Panc1 (cell line): ENCODE results near the gene GADD45G. TPM values are rescaled to one million over a fixed set of nuclear protein-coding genes. Genes with fewer than 3 reads are reported as not detected.

ENCODE experiments used
- ATAC-seq: fragments of 200-7000 bp; cut with Tn5 transposase; 2 replicates; pipeline ENCODE4 v1.9.1; 2020; ENCODE audit warnings: mild to moderate bottlenecking, moderate library complexity
- BruUV-seq: library from RNA; stranded (reverse); fragments of 400-500 nt; replicated peaks from 2 replicates; lab custom pipeline; 2021; lab: Mats Ljungman, UMichigan
- CTCF ChIA-PET: fragments of 300-600 bp; sonication (Branson Sonifier 250); formaldehyde crosslinking; loops from one replicate; lab custom pipeline; 2022; ENCODE audit warnings: antibody characterized with exemption; lab: Charles Lee
- POLR2A ChIA-PET: fragments of 300-600 bp; sonication (Branson Sonifier 250); formaldehyde crosslinking; loops from one replicate; lab custom pipeline; 2022; ENCODE audit warnings: antibody characterized with exemption; lab: Charles Lee
- DNase-seq: peaks from one replicate; pipeline ENCODE4 v3.0.0-alpha.2; 2010; ENCODE audit warnings: low read depth, low spot score
- H3K27ac ChIP-seq: 2 replicates; pipeline ENCODE4 v1.5.1; 2011; ENCODE audit warnings: mild to moderate bottlenecking, low read length, inconsistent platforms
- H3K27me3 ChIP-seq: fragments of 200-500 bp; sonication (Bioruptor generic); 2 replicates; pipeline ENCODE4 v1.6.0; 2014; ENCODE audit warnings: low read length, inconsistent platforms; ENCODE audit not compliant: control insufficient read depth, insufficient read depth
- H3K36me3 ChIP-seq: fragments of 200-500 bp; sonication (Bioruptor generic); 2 replicates; pipeline ENCODE4 v1.5.1; 2014; ENCODE audit warnings: inconsistent platforms, mild to moderate bottlenecking, low read length, moderate library complexity; ENCODE audit not compliant: control insufficient read depth, insufficient read depth
- H3K4me1 ChIP-seq: 2 replicates; pipeline ENCODE4 v1.5.1; 2011; ENCODE audit warnings: inconsistent platforms, mild to moderate bottlenecking, low read length, moderate library complexity; ENCODE audit not compliant: control insufficient read depth, insufficient read depth
- H3K4me3 ChIP-seq, 2 experiments: 2 replicates each; pipeline ENCODE4 v1.5.1; 2011 to 2012; ENCODE audit warnings: low read depth in 2 of 2, low read length in 2 of 2, mild to moderate bottlenecking in 2 of 2, inconsistent platforms in 1 of 2, moderate library complexity in 1 of 2
- H3K9me3 ChIP-seq: fragments of 200-500 bp; sonication (Bioruptor generic); 2 replicates; pipeline ENCODE4 v1.5.1; 2014; ENCODE audit warnings: low read depth, mild to moderate bottlenecking, inconsistent platforms, low read length, moderate library complexity; ENCODE audit not compliant: control insufficient read depth, insufficient read depth
- POLR2AphosphoS5 ChIP-seq: IDR thresholded peaks from 2 replicates; pipeline ENCODE4 v1.6.1; 2012; ENCODE audit warnings: mild to moderate bottlenecking, low read depth, low read length, moderate library complexity
- SIN3A ChIP-seq: IDR thresholded peaks from 2 replicates; pipeline ENCODE4 v1.6.1; 2012; ENCODE audit warnings: low read depth, mild to moderate bottlenecking, low read length, moderate library complexity, borderline replicate concordance; ENCODE audit not compliant: insufficient read depth
- TCF7L2 ChIP-seq: IDR thresholded peaks from 2 replicates; pipeline ENCODE4 v1.6.1; 2011; ENCODE audit warnings: mild to moderate bottlenecking, low read depth, low read length, inconsistent platforms
- in situ Hi-C: cut with HindIII; loops from 2 replicates; pipeline ENCODE4 v1.10.0; 2016; ENCODE audit warnings: low sequenced_read_pairs, low pct_unique_long_range_greater_than_20kb
- intact Hi-C: fragments of 100-400 bp; cut with micrococcal nuclease; formaldehyde crosslinking; loops from one replicate; pipeline ENCODE4 v1.10.0; 2022; ENCODE audit not compliant: unreplicated experiment
- total RNA-seq: library from RNA; stranded (reverse); gene quantifications from one replicate; pipeline ENCODE4 v1.2.1, GENCODE V29; 2021; ENCODE audit not compliant: unreplicated experiment
- TF ChIP-seq, protein P1 (sequence below), 2 experiments: IDR thresholded peaks; 2 replicates each; pipeline ENCODE4 v1.6.1; 2011 to 2012; ENCODE audit warnings: low read depth in 2 of 2, control low read depth in 1 of 2, low read length in 1 of 2, mild to moderate bottlenecking in 1 of 2, moderate library complexity in 1 of 2; ENCODE audit not compliant: insufficient read depth in 1 of 2
- TF ChIP-seq, protein P2 (sequence below): fragments of 450-650 bp; IDR thresholded peaks from 2 replicates; pipeline ENCODE4 v1.5.1; 2017; ENCODE audit warnings: mild to moderate bottlenecking

The GADD45G gene
- total RNA-seq, 1 experiment from 2014 or later = 1.2 TPM

DNA sequence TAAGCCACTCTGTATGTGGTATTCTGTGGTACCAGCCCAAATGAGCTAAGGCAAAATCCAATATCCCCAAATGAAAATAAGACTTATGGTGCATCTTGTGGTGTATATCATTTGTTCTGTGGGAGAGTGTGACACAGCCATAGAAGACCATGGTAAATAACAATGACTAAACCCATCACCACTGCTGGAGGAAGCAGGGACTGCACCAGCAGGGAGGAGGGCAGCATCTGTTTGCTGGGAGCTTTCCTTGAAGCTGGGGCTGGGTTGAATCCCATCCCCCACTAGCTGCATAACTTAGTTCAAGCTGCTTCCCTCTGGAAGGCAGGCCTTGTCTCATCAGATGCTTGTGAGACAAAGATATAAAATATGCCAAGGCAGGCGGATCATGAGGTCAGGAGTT, 14.2 kb downstream of the GADD45G start:
- H3K27me3 ChIP-seq = no peaks in the 10 kb centered on the region
- no peak for DNase-seq
- ATAC-seq = no peak
- H3K27ac ChIP-seq = no peak overlapping the region
- no peaks in the 10 kb centered on the region for H3K4me1 ChIP-seq
- TF ChIP-seq, protein P1, sequence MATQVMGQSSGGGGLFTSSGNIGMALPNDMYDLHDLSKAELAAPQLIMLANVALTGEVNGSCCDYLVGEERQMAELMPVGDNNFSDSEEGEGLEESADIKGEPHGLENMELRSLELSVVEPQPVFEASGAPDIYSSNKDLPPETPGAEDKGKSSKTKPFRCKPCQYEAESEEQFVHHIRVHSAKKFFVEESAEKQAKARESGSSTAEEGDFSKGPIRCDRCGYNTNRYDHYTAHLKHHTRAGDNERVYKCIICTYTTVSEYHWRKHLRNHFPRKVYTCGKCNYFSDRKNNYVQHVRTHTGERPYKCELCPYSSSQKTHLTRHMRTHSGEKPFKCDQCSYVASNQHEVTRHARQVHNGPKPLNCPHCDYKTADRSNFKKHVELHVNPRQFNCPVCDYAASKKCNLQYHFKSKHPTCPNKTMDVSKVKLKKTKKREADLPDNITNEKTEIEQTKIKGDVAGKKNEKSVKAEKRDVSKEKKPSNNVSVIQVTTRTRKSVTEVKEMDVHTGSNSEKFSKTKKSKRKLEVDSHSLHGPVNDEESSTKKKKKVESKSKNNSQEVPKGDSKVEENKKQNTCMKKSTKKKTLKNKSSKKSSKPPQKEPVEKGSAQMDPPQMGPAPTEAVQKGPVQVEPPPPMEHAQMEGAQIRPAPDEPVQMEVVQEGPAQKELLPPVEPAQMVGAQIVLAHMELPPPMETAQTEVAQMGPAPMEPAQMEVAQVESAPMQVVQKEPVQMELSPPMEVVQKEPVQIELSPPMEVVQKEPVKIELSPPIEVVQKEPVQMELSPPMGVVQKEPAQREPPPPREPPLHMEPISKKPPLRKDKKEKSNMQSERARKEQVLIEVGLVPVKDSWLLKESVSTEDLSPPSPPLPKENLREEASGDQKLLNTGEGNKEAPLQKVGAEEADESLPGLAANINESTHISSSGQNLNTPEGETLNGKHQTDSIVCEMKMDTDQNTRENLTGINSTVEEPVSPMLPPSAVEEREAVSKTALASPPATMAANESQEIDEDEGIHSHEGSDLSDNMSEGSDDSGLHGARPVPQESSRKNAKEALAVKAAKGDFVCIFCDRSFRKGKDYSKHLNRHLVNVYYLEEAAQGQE (IDR thresholded peaks at IDR 0.05; ENCODE audit: insufficient read depth in 1 of 2, low read depth in 2 of 2, low read length in 1 of 2) = no peak
- TF ChIP-seq TCF7L2 (no peak), SIN3A (no peak), POLR2AphosphoS5 (no peak)
- TF ChIP-seq, protein P2, sequence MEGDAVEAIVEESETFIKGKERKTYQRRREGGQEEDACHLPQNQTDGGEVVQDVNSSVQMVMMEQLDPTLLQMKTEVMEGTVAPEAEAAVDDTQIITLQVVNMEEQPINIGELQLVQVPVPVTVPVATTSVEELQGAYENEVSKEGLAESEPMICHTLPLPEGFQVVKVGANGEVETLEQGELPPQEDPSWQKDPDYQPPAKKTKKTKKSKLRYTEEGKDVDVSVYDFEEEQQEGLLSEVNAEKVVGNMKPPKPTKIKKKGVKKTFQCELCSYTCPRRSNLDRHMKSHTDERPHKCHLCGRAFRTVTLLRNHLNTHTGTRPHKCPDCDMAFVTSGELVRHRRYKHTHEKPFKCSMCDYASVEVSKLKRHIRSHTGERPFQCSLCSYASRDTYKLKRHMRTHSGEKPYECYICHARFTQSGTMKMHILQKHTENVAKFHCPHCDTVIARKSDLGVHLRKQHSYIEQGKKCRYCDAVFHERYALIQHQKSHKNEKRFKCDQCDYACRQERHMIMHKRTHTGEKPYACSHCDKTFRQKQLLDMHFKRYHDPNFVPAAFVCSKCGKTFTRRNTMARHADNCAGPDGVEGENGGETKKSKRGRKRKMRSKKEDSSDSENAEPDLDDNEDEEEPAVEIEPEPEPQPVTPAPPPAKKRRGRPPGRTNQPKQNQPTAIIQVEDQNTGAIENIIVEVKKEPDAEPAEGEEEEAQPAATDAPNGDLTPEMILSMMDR = no peak
- no peaks in the 10 kb centered on the region for H3K9me3 ChIP-seq
- BruUV-seq = no TSS peak
- ChIA-PET POLR2A (no interaction called here), CTCF (no interaction called here)
- no peaks in the 10 kb centered on the region for H3K36me3 ChIP-seq
- H3K4me3 ChIP-seq = no peak overlapping the region
- intact Hi-C loops (no loop called here), in situ Hi-C loops (no loop called here)

GRCh38 chr9:89619424-89620138, 14.8 kb downstream of the GADD45G start:
- TF ChIP-seq SIN3A (no peak), POLR2AphosphoS5 (no peak), TCF7L2 (no peak)
- TF ChIP-seq, protein P1 (IDR thresholded peaks at IDR 0.05; ENCODE audit: insufficient read depth in 1 of 2, low read depth in 2 of 2, low read length in 1 of 2) = no peak
- TF ChIP-seq, protein P2 = no peak
- Histone ChIP-seq H3K36me3 (no peaks in the 10 kb centered on the region), H3K9me3 (no peaks in the 10 kb centered on the region), H3K4me3 (no peak overlapping the region), H3K27ac (no peak overlapping the region), H3K4me1 (no peaks in the 10 kb centered on the region), H3K27me3 (no peaks in the 10 kb centered on the region)
- ATAC-seq (no peak), DNase-seq (no peak)
- in situ Hi-C loops = no loop called here
- POLR2A ChIA-PET = no interaction called here
- no TSS peak for BruUV-seq
- intact Hi-C loops = no loop called here
- CTCF ChIA-PET = no interaction called here
